NOMO-1 treated with DMSO at 0.1 percent for 48 hours (cell line): Measurements from ENCODE around the gene ACTR1B.
"Not testable (repeated sequence)": the region's sequence is repeated elsewhere in the genome, so short reads cannot be mapped to it uniquely, and the experiment has no call there.

Source experiments
- DNase-seq: peaks from one replicate; lab custom pipeline; 2025; ENCODE audit not compliant: unreplicated experiment; lab: John Stamatoyannopoulos, UW

ACTR1B gene

GRCh38 chr2:97659256-97660043 is 4.4 kb downstream of the ACTR1B start:
- no peak for DNase-seq

- no peak for DNase-seq
These were observed 5.1 kb downstream of the ACTR1B start for GRCh38 chr2:97658691-97659157.

GRCh38 chr2:97657986-97658690 is 5.7 kb downstream of the ACTR1B start:
- DNase-seq, result no peak

- no peak for DNase-seq
These were observed 6.8 kb downstream of the ACTR1B start for GRCh38 chr2:97656905-97657587.

- DNase-seq, result no peak
These were observed 7.6 kb downstream of the ACTR1B start for GRCh38 chr2:97656129-97656755.

- DNase-seq, result no peak
These were observed 9.1 kb downstream of the ACTR1B start for GRCh38 chr2:97654791-97655190.

GRCh38 chr2:97654309-97654708 is 9.5 kb downstream of the ACTR1B start:
- no peak for DNase-seq

- no peak for DNase-seq
These were observed 10.0 kb downstream of the ACTR1B start for GRCh38 chr2:97653874-97654273.

- no peak for DNase-seq
These were observed 10.4 kb downstream of the ACTR1B start for GRCh38 chr2:97653473-97653872.

GRCh38 chr2:97651114-97651513 is 12.7 kb downstream of the ACTR1B start:
- no peak for DNase-seq

- no peak for DNase-seq
These were observed 16.9 kb downstream of the ACTR1B start for GRCh38 chr2:97646977-97647376.

- peak; percentile 99 for DNase-seq
These were observed 17.9 kb downstream of the ACTR1B start, which contains the start of gene COX5B for GRCh38 chr2:97645695-97646629. Gene COX5B (plus strand): TSS chr2:97646062. CDS start chr2:97646087, 25 bp downstream.

GRCh38 chr2:97645112-97645694 is 18.6 kb downstream of the ACTR1B start:
- DNase-seq, result peak; percentile 31

GRCh38 chr2:97644023-97644717 is 19.7 kb downstream of the ACTR1B start:
- DNase-seq, result no peak

GRCh38 chr2:97626049-97626430 is 37.8 kb downstream of the ACTR1B start:
- not testable (repeated sequence) for DNase-seq

GRCh38 chr2:97625354-97626048 is 38.3 kb downstream of the ACTR1B start:
- DNase-seq, result not testable (repeated sequence)

GRCh38 chr2:97622976-97623375 is 40.9 kb downstream of the ACTR1B start:
- DNase-seq, result not testable (repeated sequence)

GRCh38 chr2:97620492-97620891 is 43.4 kb downstream of the ACTR1B start:
- DNase-seq, result not testable (repeated sequence)
